IMR-90 (cell line): ENCODE data around the gene C2. TPM values are rescaled to one million over a fixed set of nuclear protein-coding genes. Genes with fewer than 3 reads are reported as not detected.

Experiments used
- ATAC-seq: fragments of 200-7000 bp; cut with Tn5 transposase; 2 replicates; pipeline ENCODE4 v1.9.1; 2020; ENCODE audit warnings: low read depth, mild to moderate bottlenecking, moderate library complexity
- BruUV-seq: library from RNA; stranded (reverse); fragments of 400-500 nt; replicated peaks from 2 replicates; lab custom pipeline; 2021; lab: Mats Ljungman, UMichigan
- CTCF ChIA-PET: fragments of 300-600 bp; formaldehyde crosslinking; extraction: SDS; loops from one replicate; lab custom pipeline; 2021; ENCODE audit warnings: antibody characterized with exemption; lab: Yijun Ruan, JAX
- POLR2A ChIA-PET: fragments of 300-600 bp; sonication (Branson Sonifier 250); formaldehyde crosslinking; loops from one replicate; lab custom pipeline; 2022; ENCODE audit warnings: antibody characterized with exemption; ENCODE audit not compliant: unreplicated experiment; lab: Charles Lee
- DNase-seq: peaks from one replicate; pipeline ENCODE4 v3.0.0; 2013
- H2AFZ ChIP-seq: replicated peaks from 2 replicates; pipeline ENCODE3; 2013; ENCODE audit warnings: low read length, mild to moderate bottlenecking; ENCODE audit not compliant: poor library complexity
- H2AK5ac ChIP-seq: 2 replicates; pipeline ENCODE4 v1.6.1; 2013; ENCODE audit warnings: low read depth, low read length, inconsistent platforms
- H2AK9ac ChIP-seq: replicated peaks from 2 replicates; pipeline ENCODE3; 2013; ENCODE audit warnings: mild to moderate bottlenecking, low read depth, low read length, moderate library complexity; ENCODE audit not compliant: poor library complexity
- H2BK120ac ChIP-seq: 2 replicates; pipeline ENCODE4 v1.6.1; 2013; ENCODE audit warnings: low read depth, low read length, inconsistent platforms
- H2BK15ac ChIP-seq: 3 replicates; pipeline ENCODE4 v1.6.1; 2013; ENCODE audit warnings: low read depth, low read length, inconsistent platforms
- H2BK20ac ChIP-seq: 2 replicates; pipeline ENCODE4 v1.6.1; 2013; ENCODE audit warnings: low read depth, mild to moderate bottlenecking, inconsistent platforms, low read length, moderate library complexity
- H2BK5ac ChIP-seq: 2 replicates; pipeline ENCODE4 v1.6.1; 2013; ENCODE audit warnings: mild to moderate bottlenecking, low read depth, low read length, inconsistent platforms; ENCODE audit not compliant: poor library complexity, severe bottlenecking
- H3K14ac ChIP-seq: replicated peaks from 2 replicates; pipeline ENCODE4 v1.6.1; 2013; ENCODE audit warnings: low read depth, low read length, inconsistent platforms
- H3K18ac ChIP-seq: 2 replicates; pipeline ENCODE4 v1.6.1; 2013; ENCODE audit warnings: low read depth, low read length, control low read depth
- H3K23ac ChIP-seq: 2 replicates; pipeline ENCODE4 v1.6.1; 2013; ENCODE audit warnings: low read depth, low read length, inconsistent platforms
- H3K27ac ChIP-seq: 2 replicates; pipeline ENCODE4 v1.5.1; 2013; ENCODE audit warnings: mild to moderate bottlenecking, control low read depth, low read length; ENCODE audit not compliant: insufficient read depth
- H3K27me3 ChIP-seq: 2 replicates; pipeline ENCODE4 v1.6.1; 2013; ENCODE audit warnings: low read length; ENCODE audit not compliant: control insufficient read depth, insufficient read depth
- H3K36me3 ChIP-seq: 2 replicates; pipeline ENCODE4 v1.6.1; 2013; ENCODE audit warnings: low read length, mixed read lengths; ENCODE audit not compliant: control insufficient read depth, insufficient read depth
- H3K4ac ChIP-seq: 2 replicates; pipeline ENCODE4 v1.6.1; 2013; ENCODE audit warnings: low read depth, low read length, inconsistent platforms
- H3K4me1 ChIP-seq: 2 replicates; pipeline ENCODE4 v1.6.1; 2013; ENCODE audit warnings: low read length, mixed read lengths; ENCODE audit not compliant: control insufficient read depth, insufficient read depth
- H3K4me2 ChIP-seq: 2 replicates; pipeline ENCODE4 v1.6.1; 2013; ENCODE audit warnings: low read depth, mild to moderate bottlenecking, control low read depth, low read length, moderate library complexity
- H3K4me3 ChIP-seq: 2 replicates; pipeline ENCODE4 v1.5.1; 2013; ENCODE audit warnings: low read depth, mild to moderate bottlenecking, control low read depth, low read length, moderate library complexity; ENCODE audit not compliant: insufficient read depth
- H3K56ac ChIP-seq: 2 replicates; pipeline ENCODE4 v1.6.1; 2013; ENCODE audit warnings: low read length, inconsistent platforms; ENCODE audit not compliant: insufficient read depth; ENCODE audit errors: extremely low read depth
- H3K79me1 ChIP-seq, 2 experiments: 2 replicates each; pipeline ENCODE4 v1.6.1; 2013; ENCODE audit warnings: low read length in 2 of 2, inconsistent platforms in 1 of 2, low read depth in 1 of 2
- H3K9ac ChIP-seq: 2 replicates; pipeline ENCODE4 v1.6.1; 2013; ENCODE audit warnings: low read depth, low read length, control low read depth
- H3K9me1 ChIP-seq: 2 replicates; pipeline ENCODE4 v1.6.1; 2013; ENCODE audit warnings: low read length, inconsistent platforms; ENCODE audit not compliant: insufficient read depth
- H3K9me3 ChIP-seq: 2 replicates; pipeline ENCODE4 v1.6.1; 2013; ENCODE audit warnings: low read length; ENCODE audit not compliant: control insufficient read depth, insufficient read depth
- H4K20me1 ChIP-seq: 2 replicates; pipeline ENCODE4 v1.6.1; 2013; ENCODE audit warnings: low read length, inconsistent platforms; ENCODE audit not compliant: insufficient read depth
- H4K5ac ChIP-seq: 2 replicates; pipeline ENCODE4 v1.6.1; 2013; ENCODE audit warnings: mild to moderate bottlenecking, low read depth, low read length, control low read depth
- H4K8ac ChIP-seq, 2 experiments: 2 replicates each; pipeline ENCODE4 v1.6.1; 2013; ENCODE audit warnings: low read depth in 2 of 2, low read length in 2 of 2, control low read depth in 1 of 2, inconsistent platforms in 1 of 2
- H4K91ac ChIP-seq: 2 replicates; pipeline ENCODE4 v1.6.1; 2013; ENCODE audit warnings: low read depth, low read length, inconsistent platforms; ENCODE audit not compliant: insufficient read depth
- BHLHE40 ChIP-seq: fragments of 150-350 bp; IDR thresholded peaks from 2 replicates; pipeline ENCODE4 v1.6.1; 2016; ENCODE audit warnings: mild to moderate bottlenecking, low read depth, low read length
- CEBPB ChIP-seq: IDR thresholded peaks from 2 replicates; pipeline ENCODE4 v1.6.1; 2012; ENCODE audit warnings: low read depth, low read length, improper control_type of control experiment
- CHD1 ChIP-seq: IDR thresholded peaks from 2 replicates; pipeline ENCODE4 v1.6.1; 2012; ENCODE audit warnings: low read depth, low read length, improper control_type of control experiment
- FOS ChIP-seq: fragments of 150-350 bp; IDR thresholded peaks from 2 replicates; pipeline ENCODE4 v1.6.1; 2016; ENCODE audit warnings: low read depth, low read length
- MAFK ChIP-seq: IDR thresholded peaks from 2 replicates; pipeline ENCODE4 v1.6.1; 2012; ENCODE audit warnings: low read depth, low read length, improper control_type of control experiment
- MAZ ChIP-seq: IDR thresholded peaks from 2 replicates; pipeline ENCODE4 v1.6.1; 2012; ENCODE audit warnings: low read depth, mild to moderate bottlenecking, low read length, improper control_type of control experiment, moderate library complexity, borderline replicate concordance
- MXI1 ChIP-seq: IDR thresholded peaks from 2 replicates; pipeline ENCODE4 v1.6.1; 2012; ENCODE audit warnings: low read depth, mild to moderate bottlenecking, low read length, moderate library complexity, borderline replicate concordance
- NFE2L2 ChIP-seq: fragments of 150-350 bp; IDR thresholded peaks from 2 replicates; pipeline ENCODE4 v1.6.1; 2016; ENCODE audit warnings: low read depth, mild to moderate bottlenecking, low read length
- POLR2A ChIP-seq: IDR thresholded peaks from 2 replicates; pipeline ENCODE4 v1.6.1; 2012; ENCODE audit warnings: mild to moderate bottlenecking, low read depth, low read length
- RAD21 ChIP-seq: IDR thresholded peaks from 2 replicates; pipeline ENCODE4 v1.6.1; 2012; ENCODE audit warnings: low read length, improper control_type of control experiment
- RCOR1 ChIP-seq: IDR thresholded peaks from 2 replicates; pipeline ENCODE4 v1.6.1; 2012; ENCODE audit warnings: mild to moderate bottlenecking, low read length, improper control_type of control experiment; ENCODE audit not compliant: insufficient replicate concordance
- RFX5 ChIP-seq: IDR thresholded peaks from 2 replicates; pipeline ENCODE4 v1.8.0; 2012; ENCODE audit warnings: low read depth, mild to moderate bottlenecking, low read length, moderate library complexity
- SMC3 ChIP-seq: fragments of 150-350 bp; IDR thresholded peaks from 2 replicates; pipeline ENCODE4 v1.6.1; 2016; ENCODE audit warnings: low read depth, mild to moderate bottlenecking, antibody characterized with exemption, low read length, moderate library complexity
- USF2 ChIP-seq: fragments of 150-350 bp; IDR thresholded peaks from 2 replicates; pipeline ENCODE4 v1.6.1; 2017; ENCODE audit warnings: mild to moderate bottlenecking, antibody characterized with exemption, low read length, low read depth
- WGBS, 2 experiments: methylation state at CpG; one replicate each; pipeline versions ENCODE4 v1.1.5 to v1.1.7; 2013; ENCODE audit warnings: missing lambda C conversion rate in 2 of 2; ENCODE audit not compliant: insufficient read length in 1 of 2; ENCODE audit errors: extremely low coverage in 2 of 2; 5-methylcytosine and 5-hydroxymethylcytosine counted together
- dilution Hi-C: fragments of 300-500 bp; cut with HindIII; formaldehyde crosslinking; loops from one replicate; pipeline ENCODE4 v1.14.3; 2018; ENCODE audit warnings: low sequenced_read_pairs; ENCODE audit not compliant: unreplicated experiment
- in situ Hi-C: fragments of 300-500 bp; cut with MboI; formaldehyde crosslinking; loops from 3 replicates; pipeline ENCODE4 v1.14.3; 2019; ENCODE audit warnings: low sequenced_read_pairs, inconsistent platforms, mixed read lengths
- intact Hi-C: fragments of 100-400 bp; cut with micrococcal nuclease; formaldehyde crosslinking; loops from 2 replicates; pipeline ENCODE4 v1.10.0; 2022
- polyA plus RNA-seq, 3 experiments: library from polyadenylated mRNA; depleted of rRNA; stranded (reverse); fragments of >200 nt; gene quantifications; 2 replicates each; pipeline ENCODE4 v1.2.3, GENCODE V29; 2012; ENCODE audit warnings: low replicate concordance in 1 of 3
- total RNA-seq: library from RNA; depleted of rRNA; stranded (reverse); fragments of >200 nt; gene quantifications from 2 replicates; pipeline ENCODE4 v1.2.3, GENCODE V29; 2012
- TF ChIP-seq, protein P1 (sequence below): fragments of 150-350 bp; IDR thresholded peaks from 2 replicates; pipeline ENCODE4 v1.6.1; 2016; ENCODE audit warnings: low read depth, mild to moderate bottlenecking, low read length, moderate library complexity, borderline replicate concordance
- TF ChIP-seq, protein P2 (sequence below): conservative IDR thresholded peaks from 2 replicates; pipeline ENCODE4 v1.5.1; 2012; ENCODE audit warnings: mild to moderate bottlenecking, low read depth, low read length, improper control_type of control experiment

Gene C2
- total and polyA plus RNA-seq, 2 of the 4 experiments (the other 2 are of a cell fraction), result 0.18 to 0.19 TPM

GRCh38 chr6:31881136-31881859 lies 46.2 kb upstream of the C2 start:
- TF ChIP-seq POLR2A (no peak), RCOR1 (no peak), BHLHE40 (no peak), USF2 (no peak), NFE2L2 (no peak), RFX5 (no peak), CEBPB (no peak), MAZ (no peak), RAD21 (no peak), CHD1 (no peak), MXI1 (no peak), SMC3 (no peak), MAFK (no peak), FOS (no peak)
- TF ChIP-seq, protein P1, sequence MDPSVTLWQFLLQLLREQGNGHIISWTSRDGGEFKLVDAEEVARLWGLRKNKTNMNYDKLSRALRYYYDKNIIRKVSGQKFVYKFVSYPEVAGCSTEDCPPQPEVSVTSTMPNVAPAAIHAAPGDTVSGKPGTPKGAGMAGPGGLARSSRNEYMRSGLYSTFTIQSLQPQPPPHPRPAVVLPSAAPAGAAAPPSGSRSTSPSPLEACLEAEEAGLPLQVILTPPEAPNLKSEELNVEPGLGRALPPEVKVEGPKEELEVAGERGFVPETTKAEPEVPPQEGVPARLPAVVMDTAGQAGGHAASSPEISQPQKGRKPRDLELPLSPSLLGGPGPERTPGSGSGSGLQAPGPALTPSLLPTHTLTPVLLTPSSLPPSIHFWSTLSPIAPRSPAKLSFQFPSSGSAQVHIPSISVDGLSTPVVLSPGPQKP, result no peak
- TF ChIP-seq, protein P2, sequence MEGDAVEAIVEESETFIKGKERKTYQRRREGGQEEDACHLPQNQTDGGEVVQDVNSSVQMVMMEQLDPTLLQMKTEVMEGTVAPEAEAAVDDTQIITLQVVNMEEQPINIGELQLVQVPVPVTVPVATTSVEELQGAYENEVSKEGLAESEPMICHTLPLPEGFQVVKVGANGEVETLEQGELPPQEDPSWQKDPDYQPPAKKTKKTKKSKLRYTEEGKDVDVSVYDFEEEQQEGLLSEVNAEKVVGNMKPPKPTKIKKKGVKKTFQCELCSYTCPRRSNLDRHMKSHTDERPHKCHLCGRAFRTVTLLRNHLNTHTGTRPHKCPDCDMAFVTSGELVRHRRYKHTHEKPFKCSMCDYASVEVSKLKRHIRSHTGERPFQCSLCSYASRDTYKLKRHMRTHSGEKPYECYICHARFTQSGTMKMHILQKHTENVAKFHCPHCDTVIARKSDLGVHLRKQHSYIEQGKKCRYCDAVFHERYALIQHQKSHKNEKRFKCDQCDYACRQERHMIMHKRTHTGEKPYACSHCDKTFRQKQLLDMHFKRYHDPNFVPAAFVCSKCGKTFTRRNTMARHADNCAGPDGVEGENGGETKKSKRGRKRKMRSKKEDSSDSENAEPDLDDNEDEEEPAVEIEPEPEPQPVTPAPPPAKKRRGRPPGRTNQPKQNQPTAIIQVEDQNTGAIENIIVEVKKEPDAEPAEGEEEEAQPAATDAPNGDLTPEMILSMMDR, result no peak
- no peak overlapping the region for H2BK20ac ChIP-seq
- dilution Hi-C loops, result no loop called here
- H3K18ac ChIP-seq, result no peak overlapping the region
- no peak overlapping the region for H2BK120ac ChIP-seq
- H3K4ac ChIP-seq, result no peak overlapping the region
- H3K9ac ChIP-seq, result no peak overlapping the region
- no peaks in the 10 kb centered on the region for H3K9me3 ChIP-seq
- in situ Hi-C loops, result no loop called here
- H2AK5ac ChIP-seq, result no peak overlapping the region
- peak overlapping the region; percentile 70 for H2AK9ac ChIP-seq
- H3K23ac ChIP-seq, result no peak overlapping the region
- no peak overlapping the region for H2AFZ ChIP-seq
- no peak overlapping the region for H3K14ac ChIP-seq
- WGBS, 2 experiments, result 94% methylated on average over 4 of the region's 9 CpGs; no CpG with 5 or more reads in 1 of the 2 experiments
- H4K20me1 ChIP-seq, result 0 out of 2 replicates have a peak, but pooled peaks cover 2% of the 10 kb centered on the region
- H3K79me1 ChIP-seq, result no peaks in the 10 kb centered on the region
- no peak overlapping the region for H3K27ac ChIP-seq
- H2BK5ac ChIP-seq, result no peak overlapping the region
- H3K4me2 ChIP-seq, result no peak overlapping the region
- DNase-seq (no peak), ATAC-seq (no peak)
- H3K56ac ChIP-seq, result no peak overlapping the region
- no peak overlapping the region for H4K8ac ChIP-seq
- H3K9me1 ChIP-seq, result 0 out of 2 replicates have a peak, but pooled peaks cover 2% of the 10 kb centered on the region
- intact Hi-C loops, result no loop called here
- no peak overlapping the region for H4K91ac ChIP-seq
- BruUV-seq, result no TSS peak
- no peak overlapping the region for H4K5ac ChIP-seq
- no peaks in the 10 kb centered on the region for H3K27me3 ChIP-seq
- H2BK15ac ChIP-seq, result no peak overlapping the region
- ChIA-PET POLR2A (no interaction called here), CTCF (no interaction called here)
- H3K36me3 ChIP-seq, result peaks cover 55% of the 10 kb centered on the region
- no peaks in the 10 kb centered on the region for H3K4me1 ChIP-seq
- no peak overlapping the region for H3K4me3 ChIP-seq
